Measurements from ENCODE around the gene STARD7.
"Not testable (repeated sequence)": the region's sequence is repeated elsewhere in the genome, so short reads cannot be mapped to it uniquely, and the experiment has no call there.

The STARD7 gene

DNA sequence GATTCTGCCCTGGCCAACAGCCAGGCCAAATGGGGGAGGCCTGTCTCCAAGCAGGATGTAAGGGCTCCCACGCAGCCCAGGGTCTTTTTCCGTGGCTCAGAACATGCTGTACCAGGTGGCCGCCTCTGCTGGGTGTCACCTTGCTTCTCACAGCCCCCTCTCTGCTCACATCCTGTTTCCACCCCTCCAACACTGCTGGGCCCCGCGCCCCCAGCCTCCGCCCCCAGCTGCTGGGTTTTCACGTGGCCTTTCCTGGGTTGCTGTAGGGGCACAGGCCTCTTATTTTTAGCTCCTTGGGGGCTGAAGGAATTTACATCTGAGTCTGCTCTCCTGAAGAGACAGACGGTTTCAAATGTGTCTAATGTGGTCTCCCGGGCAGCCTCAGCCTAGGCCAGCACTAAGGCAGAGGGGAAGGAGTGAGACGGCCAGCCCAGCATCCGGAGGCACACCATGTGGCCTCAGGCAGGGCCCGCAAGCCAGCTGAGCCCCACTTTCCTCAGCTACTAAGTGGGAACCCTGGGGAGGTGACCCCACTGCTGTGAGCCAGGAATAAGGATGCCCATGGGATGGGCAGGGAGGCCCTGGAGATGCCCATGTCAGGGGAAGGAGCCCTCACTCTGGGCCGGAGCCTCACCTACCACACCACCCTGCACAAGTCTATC is 44.7 kb downstream of the STARD7 start:
- peak; percentile 70 to 80 for DNase-seq (ENCODE audit: low read depth in 2 of 2)

DNA sequence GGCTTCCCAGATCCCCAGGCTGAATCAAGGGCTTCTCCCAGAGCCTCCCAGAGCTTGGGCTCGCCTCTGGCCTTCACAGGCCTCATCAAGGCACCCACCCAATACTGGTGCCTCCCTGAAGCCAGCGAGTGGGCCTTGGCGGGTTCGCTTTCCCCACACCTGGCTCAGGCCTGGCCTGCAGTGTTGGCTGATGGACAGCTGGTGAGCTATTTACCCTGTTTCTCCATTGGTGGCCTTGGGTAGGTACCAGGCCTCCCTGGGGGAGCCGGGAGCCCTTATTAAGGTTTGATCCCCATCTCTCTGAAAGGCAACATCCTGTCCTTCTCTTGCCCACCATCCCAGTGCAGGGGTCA is 45.2 kb downstream of the STARD7 start:
- DNase-seq (ENCODE audit: low read depth in 2 of 2): no peak

DNA sequence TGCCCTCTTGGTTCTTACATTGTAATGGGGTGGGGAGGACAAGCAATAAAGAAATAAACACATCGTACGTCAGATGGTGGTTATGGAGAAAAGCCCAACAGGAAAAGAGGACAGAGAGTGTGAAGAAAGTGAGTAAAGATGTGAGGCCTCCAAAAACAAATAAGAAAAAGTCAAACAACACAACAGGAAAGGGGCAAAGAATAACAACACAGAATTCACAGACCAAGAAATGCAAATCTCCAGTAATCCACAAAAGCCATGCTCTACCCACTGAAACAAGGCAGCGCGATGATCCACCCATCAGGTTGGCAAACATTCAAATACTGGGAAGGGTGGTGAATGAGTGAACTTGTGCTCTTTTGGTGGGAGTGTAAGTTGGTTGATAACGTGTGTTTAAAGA is 46.7 kb downstream of the STARD7 start:
- DNase-seq (ENCODE audit: low read depth in 2 of 2): no peak

DNA sequence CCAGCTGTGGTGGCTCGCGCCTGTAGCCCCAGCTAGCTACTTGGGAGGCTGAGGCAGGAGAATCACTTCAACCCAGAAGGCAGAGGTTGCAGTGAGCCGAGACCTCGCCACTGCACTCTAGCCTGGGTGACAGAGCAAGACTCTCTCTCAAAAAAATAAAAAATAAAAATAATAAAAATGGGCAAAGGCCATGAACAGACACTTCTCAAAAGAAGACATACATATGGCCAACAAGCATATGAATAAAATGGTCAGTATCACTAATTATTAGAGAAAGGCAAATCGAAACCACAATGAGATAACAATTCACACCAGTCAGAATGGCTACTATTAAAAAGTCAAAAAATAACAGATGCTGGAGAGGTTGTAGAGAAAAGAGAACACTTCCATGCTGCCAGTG is 48.3 kb downstream of the STARD7 start:
- DNase-seq (ENCODE audit: low read depth in 2 of 2): not testable (repeated sequence)

DNA sequence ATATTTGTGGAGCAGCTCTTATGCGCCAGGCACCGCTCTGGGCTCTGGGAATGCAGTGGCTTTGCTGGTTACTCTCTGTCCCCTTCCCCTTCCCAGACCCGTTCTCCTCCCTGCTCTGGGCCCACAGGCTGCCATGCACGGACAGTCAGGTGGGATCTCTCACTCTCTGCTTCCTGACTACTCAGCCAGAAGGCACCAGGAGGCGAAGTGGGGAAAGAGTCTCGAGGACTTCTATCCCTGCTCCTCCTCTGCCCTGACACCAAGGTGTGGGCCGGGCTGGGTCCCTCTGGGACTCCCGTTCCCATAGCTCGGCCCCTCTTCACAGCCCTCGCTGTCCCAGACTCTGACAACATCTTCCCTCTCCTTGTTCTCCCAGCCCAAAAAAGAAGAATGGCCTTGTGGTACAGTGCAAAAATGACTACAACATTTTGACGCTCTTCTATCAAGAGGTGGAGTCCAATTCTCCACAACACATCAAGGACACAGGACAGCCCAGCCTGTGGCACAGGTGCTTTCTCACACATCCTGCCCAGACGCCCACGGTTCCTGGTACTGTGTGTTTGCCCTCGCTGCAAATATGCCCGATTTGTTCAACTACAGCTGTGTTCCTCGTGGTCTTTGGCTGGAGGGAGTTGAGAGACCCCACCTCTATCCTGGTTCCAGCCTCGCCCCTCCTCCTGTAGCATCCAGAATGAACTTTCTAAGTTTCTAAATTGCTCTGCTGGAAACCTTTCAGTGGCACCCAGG is 49.4 kb downstream of the STARD7 start:
- peak in 1 of 2 donors; percentile 48 for DNase-seq (ENCODE audit: low read depth in 2 of 2)

DNA sequence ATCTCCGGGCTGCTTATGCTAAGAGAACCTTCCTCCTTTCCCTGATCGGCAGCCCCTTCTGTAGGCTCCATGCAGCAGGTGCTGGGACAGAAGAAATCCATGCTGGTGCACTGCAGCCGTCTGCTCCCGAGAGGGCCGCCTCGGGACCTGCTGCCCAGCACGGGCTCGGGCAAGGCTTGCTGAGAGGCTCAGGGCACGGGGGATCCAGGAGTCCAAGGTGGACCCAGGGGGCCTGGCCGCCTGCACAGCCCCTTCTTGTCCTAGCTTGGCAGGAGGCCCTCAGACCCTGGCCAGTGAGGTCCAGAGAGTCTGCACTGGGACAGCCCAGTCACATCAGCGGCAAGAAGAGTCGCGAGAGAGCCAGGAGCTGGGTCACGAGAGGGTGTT is 50.1 kb downstream of the STARD7 start:
- no peak for DNase-seq (ENCODE audit: low read depth in 2 of 2)

DNA sequence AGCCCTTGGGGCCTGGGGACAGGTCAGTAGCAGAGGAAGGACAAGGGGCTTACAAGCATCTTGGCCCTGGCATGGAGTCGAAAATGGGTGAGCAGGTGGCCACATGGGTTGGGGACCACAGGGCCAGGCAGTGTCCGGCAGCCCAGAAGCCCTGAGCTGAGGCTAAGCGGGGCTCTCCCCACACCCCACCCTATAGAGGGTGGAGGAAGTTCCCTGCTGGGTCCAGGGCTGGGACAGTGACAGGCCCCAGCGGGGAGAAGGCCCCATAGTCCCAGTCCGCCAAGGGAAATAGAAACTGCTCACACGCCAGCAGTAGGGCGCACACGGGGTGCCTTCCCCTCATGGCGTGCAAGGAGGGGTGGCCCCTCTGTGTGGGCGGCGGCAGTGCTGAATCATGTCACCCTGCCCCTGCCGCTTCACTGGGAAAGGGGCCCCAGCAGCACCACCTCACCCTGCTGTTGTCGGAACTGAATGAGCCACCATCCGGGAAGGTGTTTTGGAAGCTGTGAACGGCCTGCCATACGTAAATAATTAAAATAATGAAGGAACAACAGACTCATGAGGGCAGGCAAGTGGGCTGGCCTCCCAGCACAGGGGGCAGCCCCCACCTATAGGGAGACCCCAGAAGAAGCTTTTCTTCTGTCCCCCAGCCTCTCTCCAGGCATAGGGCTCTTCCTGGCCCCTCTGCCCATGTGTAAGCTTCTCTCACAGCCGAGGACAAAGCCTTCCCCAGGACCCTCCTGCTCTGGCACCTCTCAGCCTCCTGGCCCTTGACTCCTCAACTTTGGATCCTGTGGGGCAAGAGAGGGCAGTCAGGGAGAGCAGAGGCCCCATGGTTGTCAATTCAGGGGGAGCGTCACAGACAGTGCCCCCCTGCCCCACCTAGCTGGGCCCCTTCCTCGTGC is 50.7 kb downstream of the STARD7 start:
- peak; percentile 96 for DNase-seq (ENCODE audit: low read depth in 2 of 2)

DNA sequence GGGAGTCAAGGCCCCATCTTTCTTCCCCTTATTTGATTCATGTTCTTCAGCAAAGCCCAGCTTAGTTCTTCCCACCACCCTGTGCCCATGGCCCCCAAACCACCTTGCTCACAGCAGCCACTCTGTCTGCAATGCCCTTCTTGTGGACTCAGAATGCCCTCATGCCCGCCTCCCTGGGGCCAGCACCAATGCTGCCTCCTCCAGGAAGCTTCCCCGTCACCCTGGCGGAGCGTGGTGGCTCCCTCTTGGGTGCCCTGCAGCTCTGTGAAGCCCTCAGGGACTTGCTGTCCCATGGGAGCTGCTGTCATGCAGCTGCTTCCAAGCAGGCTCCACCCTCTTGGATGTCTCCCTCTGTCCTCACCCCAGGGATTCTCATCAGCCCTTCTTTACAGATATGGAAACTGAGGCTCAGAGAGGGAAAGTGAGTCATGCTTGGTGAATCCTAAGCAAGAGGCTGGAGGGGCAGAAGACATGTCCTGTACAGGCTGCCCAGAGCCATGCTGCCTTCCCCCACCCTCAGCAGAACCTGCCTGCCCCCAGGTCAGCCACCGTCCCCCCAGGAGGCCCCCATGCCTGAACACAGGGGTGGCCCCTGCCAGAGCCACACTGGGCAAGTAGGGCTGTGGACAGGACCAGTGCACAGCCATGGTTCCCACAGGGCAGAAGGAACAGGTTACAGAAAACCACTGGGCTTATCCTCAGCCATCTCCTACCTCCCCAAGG is 51.5 kb downstream of the STARD7 start:
- DNase-seq (ENCODE audit: low read depth in 2 of 2): no peak

DNA sequence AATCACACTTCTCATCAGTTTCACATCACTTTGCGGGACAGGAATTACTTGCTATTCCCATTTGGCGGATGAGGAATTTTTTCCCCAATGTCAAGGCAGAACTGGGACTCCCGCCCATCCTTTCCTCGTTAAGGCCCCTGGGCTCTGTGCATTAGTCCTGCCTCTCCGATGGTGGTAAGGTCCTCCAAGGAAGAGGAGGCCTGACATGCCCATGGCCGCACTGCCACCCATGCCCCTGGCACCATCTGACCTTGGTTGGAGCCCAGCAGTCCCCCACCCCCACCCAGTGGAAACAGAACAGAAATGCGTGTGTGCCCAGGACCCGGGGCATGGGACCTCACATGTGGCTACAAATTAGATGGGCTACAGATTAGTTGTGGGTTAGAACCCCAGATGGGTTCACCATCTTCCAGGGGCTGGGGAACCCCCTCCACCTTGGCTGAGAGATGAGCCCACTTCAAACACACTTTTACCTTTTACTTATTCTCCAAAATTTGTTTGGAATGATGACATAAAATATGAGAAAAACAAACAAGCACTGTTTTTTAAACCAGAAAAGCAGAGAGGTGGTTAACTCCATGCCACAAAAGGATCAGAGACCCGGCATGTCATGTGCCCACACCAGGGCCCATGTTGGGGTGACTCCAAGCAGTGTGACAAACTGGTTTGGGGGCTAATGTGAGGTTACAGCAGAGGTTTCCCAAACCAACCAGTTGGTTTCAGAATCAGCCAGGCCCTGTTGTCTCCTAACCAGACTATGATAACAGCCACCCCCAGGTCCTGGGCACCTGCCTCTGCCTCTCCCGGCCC is 52.4 kb downstream of the STARD7 start:
- DNase-seq (ENCODE audit: low read depth in 2 of 2): no peak

DNA sequence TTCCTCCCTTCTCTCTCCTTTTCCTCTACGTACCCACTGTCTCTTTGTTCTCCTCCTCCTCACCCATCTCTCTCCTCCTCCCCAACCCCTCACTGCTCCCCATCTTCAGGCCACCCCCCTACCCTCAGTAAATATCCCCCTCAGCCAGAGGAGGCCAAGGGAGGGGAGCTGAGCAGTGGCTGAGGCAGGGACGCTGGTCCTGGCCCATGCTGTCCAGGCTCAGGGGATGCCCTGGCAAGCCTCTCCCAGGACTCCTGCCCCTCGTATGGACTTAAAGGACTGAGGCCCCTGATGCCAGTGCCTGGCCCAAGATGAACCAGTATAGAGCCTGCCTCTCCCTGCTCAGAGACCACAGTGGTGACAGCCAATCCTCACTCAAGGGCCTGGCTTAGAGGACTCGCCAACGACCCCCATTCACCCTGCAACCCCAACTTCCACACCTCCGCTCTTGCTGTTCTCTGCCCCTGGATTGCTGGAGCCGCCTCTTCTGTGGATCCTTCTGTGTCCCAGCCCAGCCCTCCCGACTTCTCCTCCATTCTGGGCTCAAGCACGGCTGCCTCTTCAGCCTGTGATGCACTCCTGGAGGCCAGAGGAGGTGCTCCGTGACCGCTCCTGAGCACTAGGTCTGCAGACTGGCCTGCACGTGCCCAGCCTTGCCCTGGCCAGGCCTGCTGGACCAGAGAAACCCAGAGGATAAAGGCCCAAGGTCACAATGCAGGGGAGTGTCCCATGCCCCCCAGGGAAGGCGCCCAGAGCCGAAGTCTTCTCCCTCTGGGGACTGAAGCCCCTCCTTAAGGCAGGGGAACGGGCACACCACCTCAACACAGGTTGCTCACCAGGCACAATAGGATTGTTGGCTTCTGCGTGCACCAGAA is 53.9 kb downstream of the STARD7 start:
- DNase-seq (ENCODE audit: low read depth in 2 of 2): no peak

DNA sequence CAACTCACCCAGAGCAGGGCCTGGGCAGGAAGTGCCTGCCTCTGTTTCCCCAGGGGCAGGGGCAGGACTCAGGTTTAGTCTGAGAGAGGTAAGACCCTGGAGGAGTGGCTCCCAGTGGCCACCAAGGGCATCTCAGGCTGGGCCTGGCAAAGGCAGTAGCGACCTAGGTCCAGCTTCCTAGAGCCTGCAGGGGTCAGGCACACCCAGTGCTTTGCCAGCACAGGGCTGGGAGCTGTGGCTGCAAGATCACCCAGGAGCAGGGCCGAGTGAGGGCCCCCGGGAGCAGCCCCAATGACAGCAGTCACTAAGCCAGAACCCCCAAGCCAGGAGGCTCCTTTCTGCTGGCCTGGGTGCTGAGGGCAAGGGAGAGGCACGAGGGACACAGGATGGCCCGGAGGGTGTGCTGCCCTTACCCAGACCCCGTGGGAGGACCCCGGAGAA is 54.6 kb downstream of the STARD7 start:
- no peak for DNase-seq (ENCODE audit: low read depth in 2 of 2)

DNA sequence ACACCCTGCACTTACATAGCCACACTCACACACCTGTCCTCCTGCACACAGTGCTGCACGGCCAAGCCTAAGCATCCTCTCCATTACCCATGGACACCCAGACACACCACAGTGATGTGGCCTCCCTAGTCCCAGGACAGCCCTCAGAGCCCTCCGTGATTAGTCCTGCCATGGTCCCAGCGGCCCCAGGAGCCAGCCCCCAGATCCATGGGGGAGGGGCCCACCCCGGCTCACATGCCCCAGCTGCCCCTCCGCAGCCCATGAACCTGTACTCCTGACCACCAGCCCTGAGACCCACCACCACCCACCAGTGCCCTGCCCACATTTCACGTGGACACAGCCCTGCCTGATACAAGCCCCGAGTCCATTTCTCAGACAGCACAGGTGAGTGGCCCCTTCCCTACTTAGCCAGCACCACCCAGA is 55.3 kb downstream of the STARD7 start:
- DNase-seq (ENCODE audit: low read depth in 2 of 2): no peak

DNA sequence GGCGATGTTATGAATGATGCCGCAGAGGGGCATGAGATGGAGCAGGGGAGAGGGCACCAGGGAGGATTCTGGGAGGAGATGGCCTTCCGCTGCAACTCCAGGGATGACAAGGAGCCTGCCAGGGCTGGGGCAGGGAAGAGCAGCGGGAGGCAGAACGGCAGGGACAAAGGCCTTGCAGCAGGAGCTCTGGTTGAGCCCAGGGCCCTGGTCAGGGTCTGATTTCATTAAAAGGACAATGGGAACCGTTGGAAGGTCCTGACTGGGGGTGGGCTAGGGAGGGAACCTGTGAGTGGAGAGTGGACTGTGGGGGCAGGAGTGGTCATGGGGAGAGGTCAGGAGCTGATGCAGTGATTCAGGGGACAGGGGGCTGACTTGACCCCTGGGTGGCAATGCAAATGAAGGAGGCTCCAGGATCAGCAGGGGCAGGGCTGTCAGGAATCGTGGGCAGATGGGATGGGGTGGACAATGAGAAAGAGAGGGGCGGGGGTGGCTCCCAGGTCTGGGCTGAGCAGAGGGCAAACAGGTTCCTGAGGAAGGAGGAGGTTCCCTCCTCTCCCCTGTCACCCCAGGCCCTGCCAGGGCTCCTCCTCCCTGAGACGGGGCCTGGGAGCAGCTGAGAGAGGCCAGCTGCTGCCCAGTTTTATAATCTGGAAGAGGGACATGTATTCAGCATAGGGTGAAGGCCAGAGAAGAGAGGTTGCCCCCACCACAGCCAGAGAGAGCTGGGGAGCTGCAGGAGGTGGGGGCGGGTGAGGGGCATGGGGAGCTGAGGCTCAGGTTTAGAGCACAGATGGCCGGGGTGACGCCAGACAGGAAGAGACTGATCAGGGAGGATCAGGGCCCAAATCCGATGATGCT is 56.1 kb downstream of the STARD7 start:
- no peak for DNase-seq (ENCODE audit: low read depth in 2 of 2)

DNA sequence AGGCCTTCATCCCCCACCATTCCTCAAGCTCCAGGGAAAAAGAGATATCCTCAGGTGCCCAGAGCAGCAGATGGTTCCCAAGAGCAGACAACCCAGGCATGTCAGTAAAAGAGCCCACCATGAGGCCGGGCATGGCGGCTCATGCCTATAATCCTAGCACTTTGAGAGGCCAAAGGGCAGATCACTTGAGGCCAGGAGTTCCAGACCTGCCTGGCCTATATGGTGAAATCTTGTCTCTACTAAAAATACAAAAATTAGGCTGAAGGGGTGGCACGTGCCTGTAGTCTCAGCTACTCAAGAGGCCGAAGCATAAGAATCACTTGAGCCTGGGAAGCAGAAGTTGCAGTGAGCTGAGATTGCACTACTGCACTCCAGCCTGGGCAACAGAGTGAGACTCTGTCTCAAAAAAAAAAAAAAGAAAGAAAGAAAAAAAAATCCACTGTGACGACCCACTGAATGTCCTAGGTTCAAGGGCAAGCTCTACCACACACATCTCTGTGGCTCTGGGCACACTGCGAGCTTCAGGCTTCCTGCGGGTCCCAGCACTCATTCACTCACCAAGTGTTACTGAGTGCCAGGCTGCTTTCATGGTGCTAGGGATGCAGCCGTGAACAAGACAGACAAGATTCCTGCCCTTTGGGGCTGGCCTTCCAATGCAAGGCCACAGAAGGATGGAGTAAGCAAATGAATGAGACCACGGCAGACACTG is 56.9 kb downstream of the STARD7 start:
- no peak for DNase-seq (ENCODE audit: low read depth in 2 of 2)

DNA sequence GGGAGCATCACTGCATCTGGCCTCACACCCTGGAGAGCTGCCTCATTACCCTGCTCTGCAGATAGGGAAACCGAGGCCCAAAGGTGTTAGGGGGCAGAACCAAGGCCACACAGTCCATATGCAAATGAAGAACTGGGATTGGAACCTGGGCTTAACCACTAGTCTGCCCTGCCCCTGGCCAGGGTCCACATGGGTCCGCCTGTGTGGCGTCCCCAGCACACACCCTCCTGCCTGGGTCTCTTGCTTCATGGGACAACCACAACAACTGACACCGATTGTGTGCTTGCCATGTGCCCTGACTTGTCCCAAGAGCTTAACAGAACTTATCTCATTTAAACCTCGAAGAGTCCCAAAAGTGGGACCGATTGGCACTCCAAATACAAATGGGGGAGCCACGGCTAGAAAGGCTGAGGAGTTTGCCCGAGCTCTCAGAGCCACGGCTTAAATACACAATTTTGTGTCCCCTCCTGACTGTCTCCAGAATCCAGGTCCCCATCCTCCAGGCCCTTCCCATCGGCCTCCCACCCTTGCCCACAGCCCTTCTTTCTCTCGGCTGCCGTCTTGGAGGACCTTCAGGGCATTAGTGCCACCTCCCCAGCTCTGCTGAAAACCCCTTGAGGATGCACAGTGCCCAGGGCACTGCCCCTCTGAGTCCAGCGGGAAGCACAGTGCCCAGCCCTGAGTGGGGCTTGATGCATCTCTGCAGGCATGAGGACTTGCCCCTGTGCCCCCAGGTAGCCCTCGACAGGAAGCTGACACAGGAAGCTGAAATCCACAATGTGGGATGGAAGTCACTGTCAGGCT is 57.6 kb downstream of the STARD7 start:
- DNase-seq (ENCODE audit: low read depth in 2 of 2): no peak

DNA sequence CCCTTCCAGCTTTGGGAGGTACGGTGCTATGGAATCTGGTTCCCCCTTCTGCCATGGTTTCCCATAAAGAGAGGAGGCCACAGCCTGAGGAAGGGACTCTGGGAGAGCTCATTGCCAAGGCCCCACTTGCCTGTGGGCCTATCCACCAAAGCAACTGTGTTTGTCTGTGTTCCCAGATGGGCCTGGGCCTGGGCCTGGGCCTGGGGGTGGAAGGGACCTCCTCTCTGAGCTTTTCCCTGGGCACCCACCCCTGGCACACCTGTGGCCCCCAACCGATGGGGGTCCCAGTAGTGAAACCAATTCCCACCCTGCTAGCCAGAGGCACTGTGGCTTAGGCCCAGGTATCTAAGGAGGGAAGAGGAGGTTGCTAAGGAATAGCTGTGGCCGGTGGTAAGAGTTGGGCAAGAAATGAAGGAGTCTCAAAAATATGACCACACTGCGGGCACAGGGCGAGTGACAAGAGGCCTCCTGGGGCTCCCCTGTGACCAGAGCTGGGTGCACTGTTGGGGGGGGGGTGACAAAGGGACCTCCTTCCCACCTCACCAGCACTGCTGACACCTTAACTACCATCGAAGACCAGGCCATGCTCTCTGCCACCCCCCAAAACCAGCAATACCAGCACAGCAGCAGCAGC is 58.5 kb downstream of the STARD7 start:
- DNase-seq (ENCODE audit: low read depth in 2 of 2): no peak

Data from activated CD4-positive, alpha-beta T cell treated with anti-CD3 and anti-CD28 coated beads for 24 hours (primary cell).